HS-27A (cell line): Measurements from ENCODE around the gene RILP.

Experiments
- DNase-seq: peaks from one replicate; pipeline ENCODE4 v3.0.0-alpha.2; 2012; ENCODE audit warnings: low read depth, missing footprints

RILP gene

DNA sequence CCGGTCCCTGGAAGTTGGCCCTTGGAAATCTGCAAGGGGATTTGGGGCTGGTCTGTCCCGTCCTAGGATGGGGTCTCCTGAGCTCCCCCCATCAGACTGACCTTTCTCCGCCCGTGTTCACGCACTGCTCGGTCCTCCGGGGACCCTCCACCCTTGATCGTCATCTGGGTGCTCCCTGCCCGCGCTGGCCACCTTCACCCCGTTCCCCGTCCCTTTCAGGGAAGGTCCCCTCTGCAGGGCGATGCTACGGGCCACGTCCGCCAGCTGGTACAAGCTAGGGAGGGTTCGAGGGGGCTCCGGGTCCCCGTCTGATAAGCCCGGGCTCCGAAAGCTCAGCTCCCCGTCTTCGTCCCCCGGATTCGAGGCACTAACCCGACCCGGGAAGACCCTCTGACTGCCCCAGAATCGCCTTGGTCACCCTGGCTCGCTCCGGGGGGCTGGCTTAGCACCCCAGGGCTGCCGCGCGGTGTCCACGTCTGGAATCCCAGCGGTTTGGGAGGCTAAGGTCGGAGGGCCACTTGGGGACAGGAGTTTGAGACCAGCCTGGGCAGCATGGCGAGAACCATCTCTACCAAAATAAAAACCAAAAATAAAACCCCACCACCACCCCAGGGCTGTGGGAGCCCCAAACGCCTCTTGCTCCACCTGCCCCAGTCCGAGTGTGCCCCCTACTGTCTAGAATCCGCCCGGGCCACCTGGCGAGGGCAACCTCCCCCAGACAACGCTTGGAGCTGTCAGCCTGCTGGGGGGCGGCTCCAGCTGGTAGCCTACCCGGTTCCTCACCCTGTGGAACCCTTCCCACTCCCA, 20.0 kb downstream of the RILP start:
- no peak for DNase-seq

- DNase-seq: peak; percentile 56
These were observed 20.7 kb downstream of the RILP start for GRCh38 chr17:1628856-1629503.

DNA sequence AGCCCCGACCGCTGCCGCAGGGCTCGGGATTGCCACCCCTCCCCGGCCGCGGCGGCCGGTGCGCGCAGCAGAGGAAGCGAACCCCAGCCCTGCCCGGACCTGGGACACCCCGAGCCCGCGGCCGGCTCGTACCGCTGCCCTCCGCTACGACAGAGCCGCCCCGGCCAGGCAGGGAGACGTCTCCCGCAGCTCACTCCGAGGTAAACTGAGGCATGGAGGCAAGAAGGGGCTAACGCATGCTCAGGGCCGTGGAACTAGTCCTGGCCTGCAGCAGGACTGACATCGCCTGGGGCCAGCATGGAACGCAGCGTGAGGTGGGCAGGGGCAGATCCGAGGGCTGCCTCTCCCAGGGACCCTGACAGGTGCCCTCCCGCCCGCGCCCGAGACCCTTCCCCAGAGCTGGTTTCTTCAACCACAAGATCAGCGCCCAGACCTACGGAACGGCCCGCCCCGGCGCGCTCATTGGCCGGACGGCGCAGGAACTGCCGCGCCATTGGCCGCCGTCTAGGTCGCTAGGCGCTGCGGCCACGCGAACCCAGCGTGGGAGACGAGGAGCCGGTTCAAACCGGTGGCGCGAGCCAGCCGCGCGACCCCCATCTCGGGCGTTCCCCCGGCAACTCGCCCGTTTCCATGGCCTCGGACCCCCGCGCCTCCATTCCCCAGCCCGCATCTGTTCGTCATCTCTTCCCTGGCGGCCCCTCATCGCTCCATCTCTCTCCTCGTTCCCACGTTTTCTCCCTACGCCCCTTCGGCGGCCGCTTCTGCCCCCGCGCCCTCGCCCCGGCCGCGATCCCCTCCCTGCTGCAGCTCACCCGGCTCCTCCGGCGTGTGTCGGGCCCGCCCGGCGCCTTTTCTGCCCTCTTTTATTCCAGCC, 21.4 kb downstream of the RILP start, which contains the start of gene SLC43A2:
SLC43A2 (minus strand) TSS at position 853 of the 874 bp plus-strand sequence. CDS start 960 bp downstream, outside the sequence.
- DNase-seq: peak; percentile 15

- DNase-seq: no peak
These were observed 22.3 kb downstream of the RILP start for GRCh38 chr17:1627182-1627981.

GRCh38 chr17:1626333-1626732, 23.3 kb downstream of the RILP start:
- no peak for DNase-seq

GRCh38 chr17:1625581-1625980, 24.1 kb downstream of the RILP start:
- no peak for DNase-seq

DNA sequence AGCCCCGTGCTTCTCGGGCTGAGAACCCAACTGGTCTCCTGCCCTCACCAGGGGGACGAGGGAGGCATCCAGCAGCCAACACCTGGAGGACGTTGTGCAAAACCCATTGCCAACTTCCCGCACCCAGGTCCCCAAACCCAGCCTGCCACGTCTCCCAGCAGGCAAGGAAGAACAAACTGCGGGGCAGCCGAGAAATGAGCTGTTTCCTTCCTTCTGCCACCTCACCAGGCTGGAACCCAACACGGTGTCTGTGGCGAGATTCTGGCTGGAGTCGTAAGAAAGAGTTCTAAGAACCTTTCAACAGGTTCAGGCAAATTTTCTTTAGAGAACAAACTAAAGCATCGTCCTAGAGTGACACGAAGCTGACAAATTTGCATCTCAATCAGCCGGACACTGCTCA, 24.6 kb downstream of the RILP start:
- no peak for DNase-seq

DNA sequence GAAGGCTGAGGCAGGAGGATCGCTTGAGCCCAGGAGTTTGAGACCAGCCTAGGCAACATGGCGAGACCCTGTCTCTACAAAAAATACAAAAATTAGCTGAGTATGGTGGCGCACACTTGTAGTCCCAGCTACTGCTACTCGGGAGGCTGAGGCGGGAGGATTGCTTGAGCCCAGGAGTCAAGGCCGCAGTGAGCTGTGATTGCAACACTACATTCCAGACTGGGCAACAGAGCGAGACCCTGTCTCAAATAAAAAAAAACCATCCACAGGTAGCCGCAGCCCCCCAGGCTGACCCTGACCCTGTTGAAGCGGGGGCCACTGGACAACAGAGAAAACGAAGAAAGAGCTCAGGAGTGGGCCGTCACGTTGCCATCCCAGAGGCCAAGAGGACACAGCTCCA, 25.0 kb downstream of the RILP start:
- no peak for DNase-seq

DNA sequence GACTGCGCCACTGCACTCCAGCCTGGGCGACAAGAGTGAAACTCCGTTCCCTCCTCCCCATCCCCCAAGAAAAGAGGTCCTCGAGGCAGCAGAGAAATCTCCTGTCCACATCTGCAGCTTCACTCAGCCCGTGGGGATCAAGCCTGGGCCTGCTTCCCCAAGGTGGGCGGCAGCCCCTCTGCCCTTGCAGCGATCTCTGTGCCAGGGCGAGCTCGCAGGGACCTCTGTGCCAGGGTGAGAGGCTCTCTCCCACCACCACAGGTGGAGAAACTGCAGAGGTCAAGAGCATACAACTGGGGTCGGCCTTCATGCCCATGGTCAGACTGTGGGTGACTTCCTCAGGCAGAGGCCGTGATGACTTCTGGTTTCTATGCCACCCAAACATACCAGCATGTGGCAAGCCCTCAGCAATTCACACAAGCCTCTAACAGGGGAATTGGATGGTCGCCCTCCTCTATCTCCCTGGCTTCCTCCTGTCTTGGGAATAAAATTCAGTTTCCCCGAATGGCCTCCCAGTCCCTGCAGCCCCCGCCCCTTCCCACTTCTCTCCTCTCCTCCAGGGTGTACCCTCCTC, 26.5 kb downstream of the RILP start:
- DNase-seq: no peak

DNA sequence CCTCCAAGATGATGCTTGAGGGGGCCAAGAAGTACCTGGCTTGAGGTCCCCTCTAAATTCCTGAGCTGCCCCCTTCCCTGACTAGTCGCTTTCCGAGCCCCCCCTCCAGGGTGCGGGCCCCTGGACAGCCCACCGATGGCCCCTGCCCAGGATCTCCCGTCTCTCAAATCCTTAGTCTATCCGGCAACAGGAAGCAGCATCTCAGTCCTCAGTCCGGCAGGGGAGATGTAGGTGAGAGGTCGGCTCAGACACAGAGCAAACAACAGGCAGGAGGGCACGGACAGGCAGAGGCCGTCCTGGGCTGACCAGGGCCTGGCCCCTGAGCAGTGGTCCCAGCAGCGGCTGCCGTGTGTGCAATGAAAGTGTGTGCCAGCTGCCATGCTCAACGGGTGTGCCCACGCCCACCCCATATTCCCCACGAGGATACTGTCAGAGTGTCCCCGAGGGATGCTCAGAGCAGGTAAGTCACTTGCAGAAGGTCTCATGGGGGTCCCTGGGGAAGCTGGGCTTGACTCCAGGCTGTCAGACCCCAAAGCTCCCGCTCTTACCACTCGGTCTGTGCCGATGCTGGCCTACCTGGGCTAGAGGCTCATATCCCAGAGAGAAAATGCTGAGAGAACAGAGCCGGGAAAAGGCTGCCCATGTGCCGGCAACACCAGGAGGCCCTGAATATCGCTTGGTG, 28.3 kb downstream of the RILP start:
- DNase-seq: no peak

GRCh38 chr17:1620486-1620885, 29.2 kb downstream of the RILP start:
- no peak for DNase-seq

- DNase-seq: no peak
These were observed 32.0 kb downstream of the RILP start for GRCh38 chr17:1617620-1618174.

DNA sequence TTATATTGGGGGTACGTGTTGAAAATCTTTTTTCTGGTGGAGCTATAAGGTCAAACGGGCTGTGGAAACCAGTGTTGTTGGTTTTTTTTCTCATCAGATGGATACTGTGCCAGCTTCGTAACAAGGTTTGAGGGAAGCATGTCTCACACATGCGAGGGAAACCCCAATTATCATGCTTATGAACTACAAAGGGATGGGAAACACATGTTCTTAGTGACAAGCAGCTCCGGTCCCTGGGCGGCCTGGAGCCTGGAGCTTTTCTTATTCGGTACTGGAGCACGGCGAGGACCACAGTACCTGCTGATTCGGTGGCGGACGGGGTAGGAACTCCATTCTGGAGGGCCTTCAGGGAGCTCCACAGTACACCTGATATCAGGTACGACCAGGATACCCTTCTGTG, 33.6 kb downstream of the RILP start:
- DNase-seq: no peak

- no peak for DNase-seq
These were observed 37.3 kb downstream of the RILP start for GRCh38 chr17:1612400-1612799.

DNA sequence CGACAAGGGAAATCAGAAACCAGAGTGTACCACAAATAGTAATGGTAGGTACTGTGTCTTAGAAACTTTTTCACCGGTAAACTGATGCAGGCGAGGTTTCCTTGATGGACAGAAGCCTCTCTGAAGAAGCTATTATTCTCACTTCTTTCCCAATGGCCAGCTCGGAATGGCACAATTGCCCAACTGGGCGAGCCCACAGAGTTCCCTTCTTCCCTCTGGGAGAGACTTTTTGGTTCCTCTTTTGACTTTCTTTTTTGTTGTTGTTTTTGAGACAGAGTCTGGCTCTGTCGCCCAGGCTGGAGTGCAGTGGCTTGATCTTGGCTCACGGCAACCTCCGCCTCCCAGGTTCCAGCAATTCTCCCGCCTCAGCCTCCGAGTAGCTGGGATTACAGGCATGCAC, 38.0 kb downstream of the RILP start:
- DNase-seq: no peak

DNA sequence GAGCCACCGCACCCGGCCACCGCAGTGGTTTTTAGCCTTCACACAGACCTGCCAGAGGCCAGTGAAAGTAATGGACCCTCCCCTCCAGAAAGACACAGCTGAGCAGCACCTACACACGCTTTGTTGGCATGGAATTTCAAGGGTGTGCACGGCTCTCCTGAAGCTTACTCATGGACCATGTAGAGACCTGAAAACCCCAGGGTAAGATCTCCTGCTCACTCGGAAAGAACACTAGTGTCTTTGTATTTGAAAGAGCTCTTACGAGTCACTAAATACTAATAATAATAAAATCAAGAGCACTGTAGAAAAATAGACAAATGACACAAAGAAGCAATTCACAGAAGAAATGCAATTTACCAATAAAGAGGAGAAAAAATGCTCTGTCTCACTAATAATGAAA, 41.0 kb downstream of the RILP start:
- no peak for DNase-seq

- DNase-seq: no peak
These were observed 41.7 kb downstream of the RILP start for GRCh38 chr17:1607971-1608320.

- DNase-seq: no peak
These were observed 43.2 kb downstream of the RILP start for GRCh38 chr17:1606352-1606985.

DNA sequence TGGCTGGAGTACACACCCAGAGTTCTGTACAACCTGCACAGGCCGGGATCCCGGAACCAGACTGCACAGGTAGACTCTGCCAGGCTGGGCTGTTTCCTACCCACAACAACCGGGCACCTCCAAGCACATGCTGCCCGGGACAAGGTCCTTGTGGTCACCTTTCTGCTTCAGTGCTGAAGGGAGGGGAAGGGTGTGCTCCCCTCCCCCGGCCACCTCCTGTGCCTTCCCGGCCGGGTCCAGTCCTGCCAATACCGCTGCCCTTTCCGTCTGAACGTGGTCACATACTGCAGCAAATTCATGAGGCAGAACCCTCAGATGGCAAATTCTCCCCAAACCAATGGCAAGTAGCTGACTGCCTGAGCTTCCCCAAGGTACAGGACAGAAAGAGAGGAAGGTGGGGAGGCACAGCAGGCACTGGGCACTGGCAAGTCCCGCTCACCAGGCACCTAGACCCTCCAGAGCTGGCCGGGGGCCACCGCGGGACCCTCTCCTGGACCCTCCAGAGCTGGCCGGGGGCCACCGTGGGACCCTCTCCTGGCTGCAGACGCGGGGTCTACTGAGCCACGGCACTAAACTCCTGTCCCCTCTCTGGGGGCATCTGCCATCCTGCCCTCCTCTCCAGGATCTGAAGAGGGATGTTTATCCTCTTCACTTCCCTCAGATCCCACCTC, 43.9 kb downstream of the RILP start:
- DNase-seq: no peak
